ENCODE results near the gene RALB.

RALB gene

DNA sequence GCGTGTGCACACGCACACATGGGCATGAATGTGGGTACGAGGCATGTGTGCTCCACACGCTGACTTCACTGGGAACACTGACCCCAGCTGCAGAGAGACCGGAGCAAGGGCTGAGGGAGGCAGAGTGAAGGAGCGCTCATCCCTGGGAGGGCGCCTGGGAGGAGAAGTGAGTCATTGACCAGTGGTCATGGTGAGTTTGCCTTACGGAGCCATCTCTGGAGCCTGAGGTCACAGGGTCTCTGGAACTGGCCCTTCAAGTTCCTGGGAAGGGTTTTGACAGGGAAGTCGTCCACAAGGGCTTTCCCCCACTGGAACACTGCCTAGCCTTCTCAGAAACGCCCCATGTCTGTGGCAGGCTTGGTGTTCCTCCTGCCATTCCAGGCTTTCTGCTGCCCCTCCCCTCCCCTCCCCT lies 15.2 kb upstream of the RALB start:
- no peak for DNase-seq (ENCODE audit: low read depth)
- H3K4me3 ChIP-seq (ENCODE audit: low read depth, low read length) = no peak overlapping the region
- TF ChIP-seq, protein P1, sequence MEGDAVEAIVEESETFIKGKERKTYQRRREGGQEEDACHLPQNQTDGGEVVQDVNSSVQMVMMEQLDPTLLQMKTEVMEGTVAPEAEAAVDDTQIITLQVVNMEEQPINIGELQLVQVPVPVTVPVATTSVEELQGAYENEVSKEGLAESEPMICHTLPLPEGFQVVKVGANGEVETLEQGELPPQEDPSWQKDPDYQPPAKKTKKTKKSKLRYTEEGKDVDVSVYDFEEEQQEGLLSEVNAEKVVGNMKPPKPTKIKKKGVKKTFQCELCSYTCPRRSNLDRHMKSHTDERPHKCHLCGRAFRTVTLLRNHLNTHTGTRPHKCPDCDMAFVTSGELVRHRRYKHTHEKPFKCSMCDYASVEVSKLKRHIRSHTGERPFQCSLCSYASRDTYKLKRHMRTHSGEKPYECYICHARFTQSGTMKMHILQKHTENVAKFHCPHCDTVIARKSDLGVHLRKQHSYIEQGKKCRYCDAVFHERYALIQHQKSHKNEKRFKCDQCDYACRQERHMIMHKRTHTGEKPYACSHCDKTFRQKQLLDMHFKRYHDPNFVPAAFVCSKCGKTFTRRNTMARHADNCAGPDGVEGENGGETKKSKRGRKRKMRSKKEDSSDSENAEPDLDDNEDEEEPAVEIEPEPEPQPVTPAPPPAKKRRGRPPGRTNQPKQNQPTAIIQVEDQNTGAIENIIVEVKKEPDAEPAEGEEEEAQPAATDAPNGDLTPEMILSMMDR (IDR thresholded peaks at IDR 0.05; ENCODE audit: low read depth, low read length, missing control alignments) = no peak

DNA sequence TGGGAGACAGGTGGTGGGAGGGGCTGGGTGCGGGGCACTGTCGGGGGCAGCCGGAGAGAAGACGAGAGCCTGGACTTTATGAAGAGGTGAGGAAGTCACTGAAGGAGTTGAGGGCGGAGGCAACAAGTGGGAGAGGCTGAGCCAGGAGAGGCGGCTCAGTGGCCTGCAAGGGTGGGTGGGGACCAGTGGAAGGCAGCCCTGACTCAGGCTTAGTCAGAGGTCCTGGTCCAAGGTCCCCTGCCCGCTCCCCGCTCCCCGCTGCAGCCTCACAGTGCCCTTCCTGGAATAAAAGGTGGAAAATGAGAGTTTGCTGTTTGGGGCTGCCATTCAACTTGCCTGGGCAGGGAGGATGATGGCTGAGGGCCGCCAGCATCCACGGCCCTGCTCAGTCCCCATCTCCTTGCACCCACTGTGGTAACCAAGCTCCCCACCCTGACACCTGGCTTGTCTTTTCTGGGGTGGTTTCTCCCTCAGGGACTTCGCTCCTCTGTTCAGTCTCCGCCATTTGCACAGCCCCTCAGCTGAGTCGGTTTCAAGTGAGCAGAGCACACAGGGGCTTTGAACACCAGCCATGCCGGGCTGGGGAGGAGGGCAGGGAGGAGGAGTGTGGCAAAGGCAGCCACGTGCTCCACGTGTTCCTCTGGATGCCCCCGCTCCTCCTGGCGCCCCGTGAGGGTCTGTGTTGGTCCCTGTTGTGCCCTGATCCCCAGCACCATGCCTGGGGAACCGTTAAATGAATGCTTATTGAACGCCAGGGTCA lies 13.7 kb upstream of the RALB start:
- H3K4me3 ChIP-seq (ENCODE audit: low read depth, low read length) = no peak overlapping the region
- no peak for DNase-seq (ENCODE audit: low read depth)

DNA sequence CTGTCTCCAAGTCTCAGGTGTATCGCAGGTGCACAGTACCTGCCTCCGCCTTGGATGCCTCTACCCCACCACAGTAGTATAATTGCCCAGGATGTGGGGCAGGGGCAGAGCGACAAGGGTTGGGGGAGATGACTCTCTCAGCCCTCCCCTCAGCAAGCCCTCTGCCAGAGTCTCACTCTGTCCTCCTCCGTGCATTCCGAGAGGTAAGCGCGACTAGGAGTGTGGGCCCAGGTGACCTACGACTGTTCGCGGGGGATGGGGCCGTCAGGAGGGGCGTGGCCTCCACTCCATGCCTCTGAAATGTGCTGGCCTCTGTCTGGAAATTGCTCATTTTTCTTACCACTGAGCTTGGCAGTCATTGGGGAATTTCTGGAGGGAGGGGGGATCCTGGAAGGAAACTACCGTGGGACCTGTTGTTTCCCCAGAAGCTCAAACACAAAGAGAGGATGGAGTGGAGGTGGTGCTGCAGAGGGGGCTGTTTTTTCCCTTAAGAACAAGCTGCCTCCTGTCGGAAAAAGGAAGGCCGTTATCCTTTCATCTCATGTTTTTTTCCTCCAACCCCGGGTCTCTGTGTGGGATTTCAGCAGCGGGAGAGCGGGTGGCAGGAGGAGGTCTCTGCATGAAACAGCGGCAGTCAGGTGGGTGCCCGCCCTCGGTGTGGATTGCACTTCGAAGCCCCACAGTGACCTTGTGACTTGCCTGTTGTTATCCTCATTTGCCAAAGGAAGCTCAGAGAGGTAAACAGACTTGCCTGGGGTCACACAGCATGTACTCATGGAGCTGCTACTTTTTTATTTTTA lies 13.0 kb upstream of the RALB start:
- H3K4me3 ChIP-seq (ENCODE audit: low read depth, low read length) = no peak overlapping the region
- DNase-seq (ENCODE audit: low read depth) = no peak
- TF ChIP-seq, protein P1 (IDR thresholded peaks at IDR 0.05; ENCODE audit: low read depth, low read length, missing control alignments) = no peak

More for the DNA sequence above, 13.7 kb upstream of the RALB start:
- TF ChIP-seq, protein P1 (IDR thresholded peaks at IDR 0.05; ENCODE audit: low read depth, low read length, missing control alignments) = no peak

DNA sequence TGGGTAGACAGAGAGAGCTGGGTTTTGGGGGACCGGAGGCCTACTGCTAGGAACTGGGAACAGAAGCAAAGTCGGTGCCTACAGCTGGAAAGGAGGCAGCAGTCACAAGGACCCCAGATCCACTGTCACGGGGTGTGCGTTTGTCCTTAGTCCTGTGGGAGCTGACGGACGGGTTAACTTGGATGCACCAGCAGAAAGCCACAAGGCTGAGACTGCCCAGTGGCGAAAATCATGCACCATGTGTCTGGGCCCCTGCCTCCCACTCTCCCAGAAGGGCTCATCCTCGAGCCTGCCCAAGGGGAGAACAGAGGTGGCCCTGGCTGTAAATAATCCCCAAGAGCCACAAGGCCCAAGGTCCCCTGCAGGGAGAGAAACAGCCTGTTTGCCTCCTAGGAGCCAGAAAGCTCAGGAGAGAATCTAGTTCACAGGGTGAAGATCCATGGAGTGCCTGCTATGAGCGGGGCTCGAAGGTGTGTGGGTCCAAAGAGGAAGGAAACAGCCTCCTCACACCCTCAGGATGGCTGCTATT lies 11.7 kb upstream of the RALB start:
- DNase-seq (ENCODE audit: low read depth) = no peak
- H3K4me3 ChIP-seq (ENCODE audit: low read depth, low read length) = no peak overlapping the region
- TF ChIP-seq, protein P1 (IDR thresholded peaks at IDR 0.05; ENCODE audit: low read depth, low read length, missing control alignments) = no peak

DNA sequence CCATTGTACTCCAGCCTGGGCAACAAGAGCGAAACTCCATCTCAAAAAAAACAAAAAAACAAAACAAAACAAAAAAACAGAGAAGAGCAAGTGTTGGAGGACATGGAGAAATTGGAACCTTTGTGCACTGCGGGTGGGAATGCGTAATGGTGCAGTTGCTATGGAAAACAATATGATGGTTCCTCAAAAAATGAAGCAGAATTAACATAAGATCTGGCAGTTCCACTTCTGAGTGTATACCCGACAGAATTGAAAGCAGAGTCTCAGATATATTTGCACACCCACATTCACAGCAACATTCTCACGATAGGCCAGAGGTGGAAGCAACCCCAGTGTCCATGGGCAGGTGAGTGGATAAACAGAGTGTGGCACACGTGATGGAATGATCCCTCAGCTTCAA lies 11.0 kb upstream of the RALB start:
- no peak for DNase-seq (ENCODE audit: low read depth)
- no peak overlapping the region for H3K4me3 ChIP-seq (ENCODE audit: low read depth, low read length)
- TF ChIP-seq, protein P1 (IDR thresholded peaks at IDR 0.05; ENCODE audit: low read depth, low read length, missing control alignments) = no peak

DNA sequence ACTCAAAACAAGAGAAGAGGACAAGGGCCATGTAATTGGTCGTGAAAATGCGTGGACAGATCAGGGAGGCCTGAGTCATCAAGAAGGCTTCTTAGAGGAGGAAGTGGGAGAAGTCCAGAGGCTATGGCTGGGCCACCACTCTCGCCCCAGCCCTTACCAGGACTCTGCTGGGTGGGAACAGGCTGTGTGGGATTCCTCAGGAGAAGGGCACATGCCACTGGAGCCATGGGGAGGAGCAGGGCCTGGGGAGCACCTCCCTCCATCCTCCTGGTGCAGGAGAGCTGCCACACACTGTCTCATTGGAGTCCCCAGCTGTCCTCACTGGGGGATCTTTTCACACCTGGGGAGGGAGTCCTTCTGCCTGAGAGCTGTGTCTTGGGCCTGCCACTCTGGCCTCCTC lies 9.4 kb upstream of the RALB start:
- TF ChIP-seq, protein P1 (IDR thresholded peaks at IDR 0.05; ENCODE audit: low read depth, low read length, missing control alignments) = no peak
- no peak for DNase-seq (ENCODE audit: low read depth)
- H3K4me3 ChIP-seq (ENCODE audit: low read depth, low read length) = no peak overlapping the region

Data from GM12864 (cell line).